Right ventricle myocardium inferior (tissue), 1 donor: ENCODE results near the gene ALDH4A1. TPM values are rescaled to one million over a fixed set of nuclear protein-coding genes. Genes with fewer than 3 reads are reported as not detected.
"Not testable (repeated sequence)": the region's sequence is repeated elsewhere in the genome, so short reads cannot be mapped to it uniquely, and the experiment has no call there.

Experiments used
- ATAC-seq: fragments of 200-7000 bp; cut with Tn5 transposase; one replicate; pipeline ENCODE4 v1.9.1; 2020; ENCODE audit warnings: mild to moderate bottlenecking, moderate library complexity
- DNase-seq: peaks from one replicate; pipeline ENCODE4 v3.0.0; 2021; ENCODE audit errors: missing footprints
- intact Hi-C: fragments of 100-400 bp; cut with DNase I; formaldehyde crosslinking; loops from one replicate; pipeline ENCODE4 v1.11.0; 2022
- microRNA-seq: library from miRNA; unstranded; fragments of <30 nt; microRNA quantifications from one replicate; pipeline ENCODE4 v1.2.0, GENCODE V29; 2020
- total RNA-seq: library from RNA; stranded (reverse); fragmentation: NEBNext Ultra II Directional; extraction: Animal tissue kit (Norgen Biotek cat#: 25700); gene quantifications from one replicate; pipeline ENCODE4 v1.2.1, GENCODE V29; 2021
- donor health status: DM: no; HTN: yes; CAD: no; lungs with severe emphysema.

ALDH4A1 gene
- total RNA-seq, 1 donor from 2014 or later = 31.2 TPM

DNA sequence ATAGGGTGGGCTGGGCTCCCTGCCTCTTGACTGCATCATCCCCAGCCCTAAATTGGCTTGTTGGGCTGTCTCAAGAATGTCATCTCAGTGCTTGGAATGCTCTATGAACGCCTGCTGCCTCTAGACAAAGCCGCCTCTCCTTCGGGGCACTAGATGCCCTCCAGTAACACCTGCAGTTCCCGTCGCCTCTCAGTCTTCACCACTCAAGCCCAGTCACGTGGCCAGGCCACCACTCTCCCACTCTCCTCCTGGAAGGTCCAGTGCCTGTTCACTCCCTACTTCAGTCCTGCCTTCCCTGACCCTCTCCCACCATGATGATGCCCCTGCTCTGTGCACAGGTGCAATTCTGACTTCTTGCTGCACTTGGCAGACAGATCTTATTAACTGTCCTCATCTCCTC lies 49.9 kb downstream of the ALDH4A1 start:
- intact Hi-C loops = no loop called here
- DNase-seq (no peak), ATAC-seq (no peak)

- ATAC-seq (no peak), DNase-seq (no peak)
- intact Hi-C loops = no loop called here
Observed at GRCh38 chr1:18849261-18849711, 53.1 kb downstream of the ALDH4A1 start.

GRCh38 chr1:18847723-18848122 lies 54.6 kb downstream of the ALDH4A1 start:
- ATAC-seq, DNase-seq, intact Hi-C loops: not testable (repeated sequence)

GRCh38 chr1:18840145-18840544 lies 62.2 kb downstream of the ALDH4A1 start:
- ATAC-seq = no peak

DNA sequence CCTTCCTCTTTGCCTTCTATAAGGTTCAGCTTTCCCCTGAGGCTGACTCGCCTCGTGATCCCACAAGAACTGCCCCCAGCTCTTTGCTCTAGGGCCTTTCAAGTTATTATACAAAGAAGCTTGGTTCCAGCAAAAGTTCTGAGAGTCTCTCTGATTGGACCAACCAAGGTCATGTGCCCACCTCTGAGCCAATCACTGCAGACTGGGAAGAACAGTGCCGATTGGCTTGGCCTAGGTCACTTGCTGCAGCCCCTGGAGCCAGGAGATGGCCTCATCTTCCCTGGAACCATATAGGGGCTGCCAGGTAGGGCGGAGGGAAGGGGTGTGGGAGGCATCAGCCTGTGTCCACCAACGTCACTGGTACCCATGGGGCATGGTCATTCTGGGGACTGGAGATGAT lies 65.7 kb downstream of the ALDH4A1 start:
- ATAC-seq = no peak
- intact Hi-C loops = no loop called here
- DNase-seq = no peak

More at GRCh38 chr1:18840145-18840544, 62.2 kb downstream of the ALDH4A1 start:
- intact Hi-C loops = no loop called here
- no peak for DNase-seq

GRCh38 chr1:18832319-18832718 lies 70.0 kb downstream of the ALDH4A1 start:
- intact Hi-C loops, ATAC-seq, DNase-seq: not testable (repeated sequence)

DNA sequence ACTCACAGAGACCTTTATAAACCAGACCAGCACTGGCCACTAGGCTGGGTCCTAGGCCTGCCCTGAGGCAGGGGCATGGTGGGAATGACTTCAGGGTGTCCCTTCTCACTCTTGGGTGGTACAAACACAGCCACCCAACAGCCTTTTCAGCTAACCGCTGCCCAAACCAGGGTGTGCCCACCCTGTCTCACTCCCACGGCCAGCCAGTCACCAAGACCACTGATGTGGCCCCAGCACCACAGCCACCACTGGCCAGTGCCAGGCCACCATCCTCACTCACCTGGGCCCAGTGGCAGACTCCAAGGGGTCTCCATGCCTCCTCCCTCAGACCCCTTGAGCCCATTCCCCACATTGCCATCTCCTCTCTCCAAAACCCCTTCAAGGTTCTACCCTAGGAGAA lies 70.7 kb downstream of the ALDH4A1 start:
- DNase-seq = no peak
- ATAC-seq = no peak
- intact Hi-C loops = no loop called here

- DNase-seq (no peak), ATAC-seq (no peak)
- intact Hi-C loops = no loop called here
Observed at GRCh38 chr1:18830596-18830995, 71.8 kb downstream of the ALDH4A1 start.

DNA sequence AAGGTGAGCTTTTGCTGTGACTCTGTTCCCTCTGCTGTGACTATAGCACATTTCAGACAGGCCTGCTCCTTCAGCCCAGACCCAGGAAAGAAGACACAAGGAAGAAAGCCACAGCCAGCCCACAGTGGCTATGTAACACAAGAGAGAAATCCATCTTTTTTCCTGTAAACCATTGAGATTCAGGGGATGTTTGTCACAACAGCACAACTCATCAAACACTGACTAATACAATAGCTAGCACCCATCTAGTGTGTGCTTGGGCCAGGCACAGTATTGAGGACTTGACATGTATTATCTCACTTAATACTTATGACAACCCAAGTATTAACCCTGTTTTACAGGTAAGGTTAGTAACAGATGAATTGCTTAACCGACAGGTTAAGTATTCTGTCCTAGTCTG lies 72.7 kb downstream of the ALDH4A1 start:
- intact Hi-C loops = no loop called here
- ATAC-seq (no peak), DNase-seq (no peak)

DNA sequence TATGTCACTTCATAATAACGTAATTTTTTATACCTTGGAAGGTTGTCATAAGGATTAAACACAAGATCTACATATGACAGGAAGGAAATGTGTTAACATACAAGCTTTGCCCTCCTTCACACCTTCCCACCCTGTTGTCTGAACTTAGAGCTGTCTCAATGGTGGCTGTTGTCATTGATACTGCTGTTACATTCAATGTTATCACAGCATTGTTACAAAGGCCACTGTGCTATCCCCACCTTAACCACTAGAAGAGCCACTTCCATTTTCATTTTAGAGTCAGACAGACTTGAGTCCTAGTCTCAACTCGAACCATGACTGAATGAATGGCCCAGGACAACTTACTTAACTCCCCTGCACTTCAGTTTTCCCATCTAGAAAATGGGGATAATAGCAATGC lies 74.1 kb downstream of the ALDH4A1 start:
- DNase-seq (no peak), ATAC-seq (no peak)
- intact Hi-C loops = no loop called here

DNA sequence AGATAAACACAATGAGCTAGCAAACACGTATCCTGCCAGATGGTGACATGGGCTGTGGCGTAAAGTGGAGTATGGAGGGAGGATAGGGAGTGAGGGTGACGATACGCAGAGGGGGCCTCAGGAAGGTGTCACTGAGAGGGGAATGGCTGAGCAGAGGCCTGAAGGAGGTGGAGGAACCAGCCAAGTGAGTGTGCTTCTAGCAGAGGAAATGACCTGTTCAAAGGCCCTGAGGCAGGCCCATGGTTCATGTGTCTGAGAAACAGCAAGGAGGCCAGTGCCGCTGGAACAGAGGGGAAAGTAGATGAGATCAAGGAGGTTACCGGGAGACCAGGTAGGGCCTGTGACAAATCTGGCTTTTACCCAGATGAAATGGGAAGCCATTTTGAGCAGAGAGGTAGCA lies 78.9 kb downstream of the ALDH4A1 start:
- intact Hi-C loops = no loop called here
- no peak for DNase-seq
- no peak for ATAC-seq

Small RNAs within 50 kb of the gene (microRNA-seq; reads per million reads assigned to microRNA genes)
- gene MIR1290 (not detected), gene MIR4695 (not detected)

Other genes starting within 250 kb of the ALDH4A1 start
- gene TAS1R2, start 42.9 kb downstream of the ALDH4A1 start, total RNA-seq = not detected
- 5.2 TPM for gene IFFO2, start 54.1 kb upstream of the ALDH4A1 start, total RNA-seq